Glutamatergic neuron (in vitro differentiated cells): ENCODE results near the gene CSNK1D. TPM values are rescaled to one million over a fixed set of nuclear protein-coding genes. Genes with fewer than 3 reads are reported as not detected.

Source experiments
- DNase-seq: peaks from one replicate; pipeline ENCODE4 v3.0.0; 2022
- H3K27ac Mint-ChIP-seq: one replicate; pipeline ENCODE4 v1.8.0; 2020; ENCODE audit warnings: mild to moderate bottlenecking, mixed read lengths, inconsistent platforms; ENCODE audit not compliant: unreplicated experiment
- H3K27me3 Mint-ChIP-seq: one replicate; pipeline ENCODE4 v1.8.0; 2020; ENCODE audit warnings: mild to moderate bottlenecking, moderate library complexity, mixed read lengths, inconsistent platforms; ENCODE audit not compliant: unreplicated experiment
- H3K36me3 Mint-ChIP-seq: one replicate; pipeline ENCODE4 v1.8.0; 2020; ENCODE audit warnings: mild to moderate bottlenecking, mixed read lengths, inconsistent platforms; ENCODE audit not compliant: unreplicated experiment
- H3K4me1 Mint-ChIP-seq: one replicate; pipeline ENCODE4 v1.8.0; 2020; ENCODE audit warnings: mild to moderate bottlenecking, low read depth, mixed read lengths, inconsistent platforms; ENCODE audit not compliant: unreplicated experiment
- H3K4me3 Mint-ChIP-seq: one replicate; pipeline ENCODE4 v1.8.0; 2020; ENCODE audit warnings: mild to moderate bottlenecking, mixed read lengths, inconsistent platforms; ENCODE audit not compliant: unreplicated experiment
- H3K9me3 Mint-ChIP-seq: one replicate; pipeline ENCODE4 v1.8.0; 2020; ENCODE audit warnings: mild to moderate bottlenecking, moderate library complexity, mixed read lengths, inconsistent platforms; ENCODE audit not compliant: unreplicated experiment
- CTCF ChIP-seq: fragments of 200-600 bp; sonication (generic); IDR thresholded peaks from one replicate; pipeline ENCODE4 v1.5.0; 2021; ENCODE audit not compliant: partially characterized antibody, unreplicated experiment
- total RNA-seq: library from RNA; stranded (reverse); fragmentation: NEBNext Ultra II Directional; extraction: Animal tissue kit (Norgen Biotek cat#: 25700); gene quantifications from one replicate; pipeline ENCODE4 v1.2.1, GENCODE V29; 2021; ENCODE audit not compliant: unreplicated experiment

Gene CSNK1D
- total RNA-seq, 1 donor from 2014 or later, result 211 TPM

DNA sequence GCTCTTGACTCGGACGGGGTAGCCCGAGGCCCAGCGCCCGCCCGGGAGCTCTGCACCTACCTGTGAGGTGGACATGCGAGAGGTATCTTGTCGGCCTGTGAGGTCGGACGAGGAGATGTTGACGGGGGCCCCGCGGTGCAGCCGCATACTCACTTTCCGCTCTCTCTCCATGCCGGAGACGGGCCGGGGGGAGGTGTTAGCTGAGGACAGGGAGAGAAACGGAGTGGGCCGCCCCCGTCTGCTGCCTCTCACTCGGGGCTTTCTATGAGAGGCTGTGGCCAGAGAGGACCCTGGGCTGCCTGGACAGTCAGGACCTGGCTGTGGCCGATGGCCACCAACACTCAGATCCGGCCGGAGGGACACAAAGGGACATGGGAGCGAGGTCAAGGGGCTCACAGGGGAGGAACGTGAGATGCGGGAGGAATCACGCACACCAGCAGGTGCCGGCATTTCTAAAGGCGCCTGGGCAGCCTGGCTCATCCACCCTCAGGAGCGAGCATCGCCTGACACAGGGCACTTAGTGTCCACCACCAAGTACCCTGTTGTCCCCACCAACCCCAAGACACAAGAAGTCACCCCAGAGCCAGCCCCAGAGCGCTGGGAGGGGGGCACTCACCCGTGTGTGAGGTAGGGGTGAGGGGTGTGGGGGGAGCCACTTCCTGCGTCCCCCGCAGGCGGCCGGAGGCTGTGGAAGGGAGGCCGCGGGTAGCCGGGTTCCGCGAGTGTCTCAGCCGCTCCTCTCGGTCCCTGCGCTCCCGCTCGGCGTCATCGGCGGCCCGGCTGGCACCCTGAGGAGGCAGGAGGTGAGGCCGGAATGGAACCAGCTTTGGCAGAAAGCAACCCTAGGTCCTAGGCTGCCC, 24.5 kb downstream of the CSNK1D start:
- Mint-ChIP-seq H3K27me3 (peaks cover 7% of the 10 kb centered on the region), H3K4me3 (no peak overlapping the region), H3K4me1 (peaks cover 2% of the 10 kb centered on the region), H3K9me3 (peaks cover 6% of the 10 kb centered on the region), H3K27ac (peak overlapping the region; percentile 12), H3K36me3 (peaks cover 8% of the 10 kb centered on the region)
- no peak for DNase-seq
- TF ChIP-seq CTCF, result no peak

GRCh38 chr17:82247856-82248671, 25.4 kb downstream of the CSNK1D start:
- Mint-ChIP-seq H3K4me3 (no peak overlapping the region), H3K27me3 (peaks cover 9% of the 10 kb centered on the region), H3K4me1 (peaks cover 5% of the 10 kb centered on the region), H3K27ac (peak overlapping the region; percentile 7), H3K36me3 (peaks cover 11% of the 10 kb centered on the region), H3K9me3 (peaks cover 8% of the 10 kb centered on the region)
- no peak for DNase-seq
- TF ChIP-seq CTCF, result no peak

DNA sequence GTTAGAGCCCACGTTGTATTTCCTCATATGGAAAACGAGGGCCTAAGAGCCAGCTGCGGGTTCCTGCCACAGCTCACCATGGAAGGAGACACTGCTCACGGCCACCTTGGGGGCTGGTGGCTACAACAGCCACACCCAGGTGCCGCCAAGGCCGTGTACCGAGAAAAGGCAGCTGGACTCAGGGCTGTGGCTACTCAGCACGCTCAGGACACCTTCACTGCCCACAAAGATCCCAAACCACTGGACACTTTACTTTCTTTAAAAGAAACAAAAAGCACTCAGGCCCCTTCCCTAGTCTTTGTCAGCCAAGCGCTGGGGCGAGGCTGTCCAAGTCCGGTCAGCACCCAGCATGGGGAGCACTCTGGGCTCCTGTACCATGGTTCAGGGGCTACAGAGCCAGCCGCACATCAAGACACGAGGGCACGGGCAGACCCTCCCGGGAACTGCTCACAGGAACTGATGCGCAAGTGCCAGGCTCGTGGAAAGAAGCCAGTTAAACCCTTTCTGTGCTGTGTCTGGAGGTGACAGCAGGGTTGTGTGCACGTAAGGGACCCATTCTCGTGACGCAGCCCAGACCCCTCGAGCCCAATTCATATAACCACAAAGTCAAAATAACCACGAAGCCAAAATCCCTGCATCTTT, 26.2 kb downstream of the CSNK1D start:
- peak overlapping the region; percentile 28 for H3K27ac Mint-ChIP-seq
- H3K4me1 Mint-ChIP-seq, result peaks cover 9% of the 10 kb centered on the region
- peaks cover 11% of the 10 kb centered on the region for H3K9me3 Mint-ChIP-seq
- DNase-seq, result no peak
- H3K36me3 Mint-ChIP-seq, result peaks cover 11% of the 10 kb centered on the region
- peaks cover 11% of the 10 kb centered on the region for H3K27me3 Mint-ChIP-seq
- no peak overlapping the region for H3K4me3 Mint-ChIP-seq
- no peak for TF ChIP-seq CTCF

DNA sequence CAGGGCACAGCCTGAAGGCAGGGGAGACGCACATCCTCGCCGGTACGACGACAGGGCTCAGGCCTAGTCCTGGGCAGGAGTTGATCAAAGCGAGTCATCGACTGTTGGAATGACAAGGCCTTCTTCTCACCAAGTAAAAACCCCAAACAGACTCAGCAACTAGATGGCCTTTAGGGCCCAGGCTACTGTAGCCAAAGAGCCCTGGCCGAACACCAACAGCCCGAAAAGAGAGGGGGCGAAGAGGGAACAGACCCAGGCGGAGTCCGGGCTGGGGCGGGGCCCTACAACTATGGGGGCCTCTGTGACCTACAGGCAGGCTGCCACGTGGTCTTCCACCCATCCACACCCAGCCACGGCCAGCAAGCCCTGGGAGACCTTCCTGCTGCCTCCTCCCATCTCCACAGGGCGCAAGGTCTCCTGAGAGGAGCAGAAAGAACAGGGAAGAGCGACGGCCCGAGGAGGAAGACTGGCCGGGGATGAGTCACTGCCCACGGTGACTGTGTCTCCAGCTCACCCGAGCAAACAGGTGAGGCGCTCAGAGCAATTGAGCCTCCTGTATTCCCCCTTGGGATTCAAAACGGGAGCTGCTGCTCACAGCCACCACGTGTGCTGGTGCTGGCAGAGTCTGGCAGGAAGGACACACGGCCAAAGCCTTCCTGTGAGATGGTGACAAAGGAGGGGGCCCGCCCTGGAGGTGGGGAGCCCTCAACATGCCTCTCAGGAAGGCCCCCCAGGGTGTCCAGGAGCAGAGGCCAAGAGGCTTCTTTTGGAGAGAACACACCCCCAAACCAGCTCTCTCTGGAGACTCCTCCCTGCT, 26.9 kb downstream of the CSNK1D start:
- TF ChIP-seq CTCF, result no peak
- Mint-ChIP-seq H3K27me3 (peaks cover 11% of the 10 kb centered on the region), H3K27ac (no peak overlapping the region), H3K4me1 (peaks cover 9% of the 10 kb centered on the region), H3K36me3 (peaks cover 11% of the 10 kb centered on the region), H3K9me3 (peaks cover 11% of the 10 kb centered on the region), H3K4me3 (no peak overlapping the region)
- DNase-seq, result no peak
